HFF-Myc (cell line): ENCODE results near the gene GPN1.

ENCODE experiments used
- DNase-seq: peaks from one replicate; pipeline ENCODE4 v3.0.0-alpha.2; 2011; ENCODE audit warnings: low read depth; ENCODE audit errors: extremely low read depth
- H3K4me3 ChIP-seq: replicated peaks from 2 replicates; pipeline ENCODE4 v1.5.1; 2011; ENCODE audit warnings: low read depth, mild to moderate bottlenecking, control low read depth, low read length
- TF ChIP-seq, protein P1 (sequence below): IDR thresholded peaks from 2 replicates; pipeline ENCODE4 v1.5.1; 2012; ENCODE audit warnings: mild to moderate bottlenecking, low read depth, low read length, control low read depth; ENCODE audit errors: missing control alignments

The GPN1 gene

DNA sequence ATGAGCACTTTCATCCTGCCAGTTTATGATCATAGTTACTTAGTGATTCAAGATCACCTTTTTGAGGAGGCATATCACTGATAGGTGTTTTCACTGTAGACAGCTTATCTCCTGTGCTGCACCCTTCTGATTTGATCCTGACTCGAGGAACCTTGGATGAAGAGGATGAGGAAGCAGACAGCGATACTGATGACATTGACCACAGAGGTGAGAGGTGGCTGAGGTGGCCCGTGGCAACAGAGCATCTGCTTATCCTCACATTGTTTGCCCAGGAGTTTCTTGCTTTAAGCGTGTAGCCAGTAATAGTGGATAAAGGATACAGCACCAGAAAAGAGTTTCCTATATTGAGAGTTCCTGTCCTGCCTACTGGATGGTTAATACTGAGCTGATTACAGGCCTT, 18.9 kb downstream of the GPN1 start:
- H3K4me3 ChIP-seq: no peak overlapping the region
- TF ChIP-seq, protein P1, sequence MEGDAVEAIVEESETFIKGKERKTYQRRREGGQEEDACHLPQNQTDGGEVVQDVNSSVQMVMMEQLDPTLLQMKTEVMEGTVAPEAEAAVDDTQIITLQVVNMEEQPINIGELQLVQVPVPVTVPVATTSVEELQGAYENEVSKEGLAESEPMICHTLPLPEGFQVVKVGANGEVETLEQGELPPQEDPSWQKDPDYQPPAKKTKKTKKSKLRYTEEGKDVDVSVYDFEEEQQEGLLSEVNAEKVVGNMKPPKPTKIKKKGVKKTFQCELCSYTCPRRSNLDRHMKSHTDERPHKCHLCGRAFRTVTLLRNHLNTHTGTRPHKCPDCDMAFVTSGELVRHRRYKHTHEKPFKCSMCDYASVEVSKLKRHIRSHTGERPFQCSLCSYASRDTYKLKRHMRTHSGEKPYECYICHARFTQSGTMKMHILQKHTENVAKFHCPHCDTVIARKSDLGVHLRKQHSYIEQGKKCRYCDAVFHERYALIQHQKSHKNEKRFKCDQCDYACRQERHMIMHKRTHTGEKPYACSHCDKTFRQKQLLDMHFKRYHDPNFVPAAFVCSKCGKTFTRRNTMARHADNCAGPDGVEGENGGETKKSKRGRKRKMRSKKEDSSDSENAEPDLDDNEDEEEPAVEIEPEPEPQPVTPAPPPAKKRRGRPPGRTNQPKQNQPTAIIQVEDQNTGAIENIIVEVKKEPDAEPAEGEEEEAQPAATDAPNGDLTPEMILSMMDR: no peak
- DNase-seq: no peak

GRCh38 chr2:27651056-27651455, 22.2 kb downstream of the GPN1 start:
- TF ChIP-seq, protein P1: no peak
- DNase-seq: no peak

DNA sequence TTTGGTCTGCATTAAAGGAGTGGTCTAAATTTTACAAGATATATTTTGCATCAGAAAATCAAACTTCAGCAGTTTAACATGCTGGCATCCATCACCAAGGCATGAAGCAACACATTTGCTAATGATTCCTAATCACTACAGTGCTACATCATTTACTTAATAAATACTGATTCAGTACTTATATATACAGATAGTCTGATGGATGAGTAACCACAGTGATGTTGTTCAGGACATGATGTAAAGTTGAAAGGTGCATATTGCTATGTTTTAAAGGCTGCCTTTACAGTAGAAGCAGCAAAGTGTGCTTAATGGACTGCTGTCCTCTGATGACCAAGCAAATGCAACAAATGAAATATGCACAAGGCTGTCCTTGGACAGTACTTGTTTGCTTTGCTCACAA, 23.5 kb downstream of the GPN1 start:
- TF ChIP-seq, protein P1: no peak
- no peak overlapping the region for H3K4me3 ChIP-seq
- DNase-seq: no peak

More at GRCh38 chr2:27651056-27651455, 22.2 kb downstream of the GPN1 start:
- H3K4me3 ChIP-seq: no peak overlapping the region

GRCh38 chr2:27652790-27653189, 23.9 kb downstream of the GPN1 start:
- TF ChIP-seq, protein P1: no peak

DNA sequence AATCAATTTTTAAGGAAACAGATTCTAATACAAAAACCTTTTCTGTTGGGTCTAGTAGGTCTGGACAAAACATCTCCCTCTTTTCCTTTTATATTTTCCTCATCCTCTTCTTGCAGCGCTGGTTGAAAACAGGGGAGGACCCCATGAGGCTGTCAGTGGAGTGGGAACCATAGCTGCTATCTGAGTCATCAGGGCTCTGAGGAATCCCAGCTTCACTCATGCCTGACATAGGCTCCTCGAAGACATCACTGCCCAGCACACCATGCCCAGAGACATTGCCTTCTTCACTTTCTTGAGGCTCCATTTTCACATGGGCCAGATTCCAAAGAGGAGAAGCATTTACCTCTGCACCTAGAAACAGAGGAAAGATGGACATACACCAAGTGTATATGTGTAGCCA, 24.5 kb downstream of the GPN1 start:
- TF ChIP-seq, protein P1: no peak
- no peak overlapping the region for H3K4me3 ChIP-seq
- DNase-seq: no peak

More at GRCh38 chr2:27652790-27653189, 23.9 kb downstream of the GPN1 start:
- H3K4me3 ChIP-seq: no peak overlapping the region
- DNase-seq: no peak

- no peak for DNase-seq
- TF ChIP-seq, protein P1: no peak
- H3K4me3 ChIP-seq: no peak overlapping the region
Observed at GRCh38 chr2:27655155-27655951, 26.5 kb downstream of the GPN1 start.
